PC-9 (cell line): ENCODE data around the gene DPPA5.
"Not testable (repeated sequence)": the region's sequence is repeated elsewhere in the genome, so short reads cannot be mapped to it uniquely, and the experiment has no call there.

Experiments used
- CTCF ChIP-seq: fragments of 200-600 bp; sonication (generic); conservative IDR thresholded peaks from 2 replicates; pipeline ENCODE4 v1.6.1; 2017; ENCODE audit warnings: mixed run types, antibody characterized with exemption, mild to moderate bottlenecking, moderate library complexity
- EZH2 ChIP-seq: fragments of 200-600 bp; sonication (generic); IDR thresholded peaks from 2 replicates; pipeline ENCODE4 v1.8.0; 2017; ENCODE audit warnings: antibody characterized with exemption, low read depth

GRCh38 chr6:73392188-73392587, 38.1 kb upstream of the DPPA5 start:
- not testable (repeated sequence) for TF ChIP-seq EZH2, CTCF
